Endothelial cell of umbilical vein (primary cell): ENCODE measurements around the gene JAKMIP1. TPM values are rescaled to one million over a fixed set of nuclear protein-coding genes. Genes with fewer than 3 reads are reported as not detected.

Experiments used
- BruUV-seq: library from RNA; stranded (reverse); fragments of 400-500 nt; replicated peaks from 2 replicates; lab custom pipeline; 2021; lab: Mats Ljungman, UMichigan
- CTCF ChIA-PET: fragments of 300-600, 350-600 bp; sonication (Branson Sonifier 250); formaldehyde crosslinking; loops from one replicate; lab custom pipeline; 2021; ENCODE audit warnings: antibody characterized with exemption, inconsistent platforms; lab: Charles Lee
- POLR2A ChIA-PET: fragments of 300-600, 350-600 bp; sonication (Branson Sonifier 250); formaldehyde crosslinking; loops from one replicate; lab custom pipeline; 2021; ENCODE audit warnings: antibody characterized with exemption, inconsistent platforms; lab: Charles Lee
- DNase-seq: peaks from one replicate; pipeline ENCODE4 v3.0.0-alpha.2; 2011; ENCODE audit warnings: low read depth, low spot score
- FAIRE-seq: peaks from 2 replicates; lab custom pipeline; 2011; peaks lifted over from hg19 to GRCh38; lab: Jason Lieb, UNC
- H2AFZ ChIP-seq: 2 replicates; pipeline ENCODE4 v1.6.0; 2012; ENCODE audit warnings: low read depth, low read length, control low read depth, inconsistent platforms
- H3K27ac ChIP-seq: 2 replicates; pipeline ENCODE4 v1.5.1; 2011; ENCODE audit warnings: low read depth, mild to moderate bottlenecking, control low read depth, low read length, moderate library complexity; ENCODE audit not compliant: insufficient read depth
- H3K27me3 ChIP-seq, 2 experiments: 2 replicates each; pipeline versions ENCODE4 v1.6.0 to v1.6.1; 2011; ENCODE audit warnings: low read length in 2 of 2, mixed read lengths in 1 of 2; ENCODE audit not compliant: control insufficient read depth in 2 of 2, insufficient read depth in 2 of 2
- H3K36me3 ChIP-seq, 2 experiments: 2 replicates in 1 of 2; 3 replicates in 1 of 2; pipeline ENCODE4 v1.5.1; 2011; ENCODE audit warnings: low read length in 2 of 2, mild to moderate bottlenecking in 1 of 2, moderate library complexity in 1 of 2; ENCODE audit not compliant: control insufficient read depth in 2 of 2, insufficient read depth in 2 of 2; ENCODE audit errors: extremely low read depth in 1 of 2
- H3K4me1 ChIP-seq: 3 replicates; pipeline ENCODE4 v1.5.1; 2011; ENCODE audit warnings: mild to moderate bottlenecking, low read length; ENCODE audit not compliant: control insufficient read depth, insufficient read depth; ENCODE audit errors: extremely low read depth
- H3K4me2 ChIP-seq: 2 replicates; pipeline ENCODE4 v1.6.1; 2011; ENCODE audit warnings: low read length, control low read depth, mixed read lengths; ENCODE audit not compliant: insufficient read depth
- H3K4me3 ChIP-seq, 3 experiments: fragments of 200-600 bp in 1 of 3; sonication (generic), shearing (Covaris generic) in 1 of 3; replicated peaks in 1 of 3; 2 replicates each; pipeline ENCODE4 v1.5.1; 2011 to 2016; ENCODE audit warnings: control low read depth in 3 of 3, low read length in 3 of 3, mild to moderate bottlenecking in 2 of 3, inconsistent platforms in 1 of 3, low read depth in 1 of 3, moderate library complexity in 1 of 3; ENCODE audit not compliant: insufficient read depth in 1 of 3
- H3K79me2 ChIP-seq: 2 replicates; pipeline ENCODE4 v1.6.0; 2012; ENCODE audit warnings: low read length, inconsistent platforms; ENCODE audit not compliant: control insufficient read depth, insufficient read depth
- H3K9ac ChIP-seq: replicated peaks from 2 replicates; pipeline ENCODE3; 2011; ENCODE audit warnings: low read length, control low read depth; ENCODE audit not compliant: insufficient read depth; ENCODE audit errors: extremely low read depth
- H3K9me1 ChIP-seq: replicated peaks from 3 replicates; pipeline ENCODE4 v1.6.0; 2011; ENCODE audit warnings: mild to moderate bottlenecking, low read length; ENCODE audit not compliant: control insufficient read depth, insufficient read depth; ENCODE audit errors: extremely low read depth
- H3K9me3 ChIP-seq: replicated peaks from 2 replicates; pipeline ENCODE4 v1.5.1; 2012; ENCODE audit warnings: low read length, inconsistent platforms; ENCODE audit not compliant: control insufficient read depth, insufficient read depth
- H4K20me1 ChIP-seq: replicated peaks from 2 replicates; pipeline ENCODE3; 2011; ENCODE audit warnings: mild to moderate bottlenecking, low read length; ENCODE audit not compliant: control insufficient read depth, insufficient read depth; ENCODE audit errors: extremely low read depth
- EZH2 ChIP-seq: IDR thresholded peaks from 2 replicates; pipeline ENCODE4 v1.6.1; 2012; ENCODE audit warnings: borderline replicate concordance, low read depth, mild to moderate bottlenecking, moderate library complexity, low read length, inconsistent platforms; ENCODE audit not compliant: severe bottlenecking
- FOS ChIP-seq: IDR thresholded peaks from 2 replicates; pipeline ENCODE4 v1.6.1; 2011; ENCODE audit warnings: mild to moderate bottlenecking, low read length, moderate library complexity, borderline replicate concordance; ENCODE audit not compliant: insufficient read depth
- GATA2 ChIP-seq: IDR thresholded peaks from 2 replicates; pipeline ENCODE4 v1.7.0; 2011; ENCODE audit warnings: low read depth, mild to moderate bottlenecking, moderate library complexity, mixed read lengths, low read length; ENCODE audit not compliant: insufficient read length, insufficient read depth
- JUN ChIP-seq: IDR thresholded peaks from 2 replicates; pipeline ENCODE4 v1.6.1; 2011; ENCODE audit warnings: borderline replicate concordance, low read depth; ENCODE audit not compliant: insufficient read length, insufficient read depth
- MYC ChIP-seq: IDR thresholded peaks from one replicate; pipeline ENCODE4 v1.6.1; 2011; ENCODE audit warnings: mild to moderate bottlenecking, low read depth, low read length
- POLR2A ChIP-seq: IDR thresholded peaks from 2 replicates; pipeline ENCODE4 v1.6.1; 2012; ENCODE audit warnings: low read depth, mild to moderate bottlenecking, control low read depth, low read length
- POLR2AphosphoS5 ChIP-seq: IDR thresholded peaks from 2 replicates; pipeline ENCODE4 v1.6.1; 2012; ENCODE audit warnings: low read depth, mild to moderate bottlenecking, control low read depth, low read length, moderate library complexity; ENCODE audit not compliant: insufficient read depth
- dilution Hi-C: fragments of 300-500 bp; cut with MboI; formaldehyde crosslinking; loops from one replicate; pipeline ENCODE4 v1.15.0; 2019; ENCODE audit warnings: low sequenced_read_pairs; ENCODE audit not compliant: extremely low pct_ligation_motif_present
- intact Hi-C: fragments of 100-400 bp; cut with micrococcal nuclease; formaldehyde crosslinking; loops from one replicate; pipeline ENCODE4 v1.10.0; 2022
- polyA plus RNA-seq, 4 experiments: library from polyadenylated mRNA; depleted of rRNA in 3 of 4; stranded (reverse) in 3 of 4; unstranded in 1 of 4; fragments of >200 nt; gene quantifications; 2 replicates each; pipeline versions ENCODE4 v1.2.1 to v1.2.3, GENCODE V29; 2011 to 2012; ENCODE audit warnings: missing spikeins in 1 of 4
- total RNA-seq: library from RNA; stranded (reverse); gene quantifications from 2 replicates; pipeline ENCODE4 v1.2.3, GENCODE V29; 2021
- TF ChIP-seq, protein P1 (sequence below), 2 donors: IDR thresholded peaks; 1 replicate in 1 of 2; 2 replicates in 1 of 2; pipeline ENCODE4 v1.5.1; 2011; ENCODE audit warnings: low read length in 2 of 2, mild to moderate bottlenecking in 2 of 2, moderate library complexity in 2 of 2, control low read depth in 1 of 2, inconsistent platforms in 1 of 2, low read depth in 1 of 2; ENCODE audit not compliant: insufficient read depth in 1 of 2; ENCODE audit errors: extremely low read depth in 1 of 2
- TF ChIP-seq, protein P2 (sequence below): IDR thresholded peaks from 2 replicates; pipeline ENCODE4 v1.6.1; 2011; ENCODE audit not compliant: insufficient read depth, insufficient read length

The JAKMIP1 gene
- total and polyA plus RNA-seq, 2 donors (not counting 3 experiments of a cell fraction or from before 2014, with no cell fraction given) = not detected

DNA sequence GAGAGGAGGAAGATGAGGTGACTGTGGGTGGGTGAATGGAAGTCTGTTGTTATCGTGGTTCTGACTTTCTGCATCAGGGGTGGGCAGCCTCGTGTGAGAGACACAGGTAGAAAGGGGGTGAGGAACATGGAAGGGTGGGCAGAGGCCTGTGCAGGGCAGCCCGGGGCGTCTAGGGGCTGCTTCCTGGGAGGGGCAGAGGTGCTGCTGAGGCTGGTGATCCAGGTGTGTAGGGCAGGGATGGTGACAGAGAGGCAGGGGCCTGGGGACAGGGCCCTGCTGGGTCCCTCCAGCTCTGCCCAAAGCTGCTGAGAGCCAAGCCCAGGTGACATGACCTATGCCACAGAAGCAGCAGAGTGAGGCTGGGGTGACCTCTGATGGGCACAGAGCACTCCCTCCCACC lies 92.5 kb downstream of the JAKMIP1 start:
- POLR2A ChIA-PET = no interaction called here
- Histone ChIP-seq H3K9me3 (no peaks in the 10 kb centered on the region), H3K9ac (no peak overlapping the region), H3K79me2 (no peaks in the 10 kb centered on the region), H3K4me2 (no peak overlapping the region), H3K4me3 (no peak overlapping the region), H3K27ac (no peak overlapping the region), H2AFZ (no peak overlapping the region), H4K20me1 (no peaks in the 10 kb centered on the region), H3K36me3 (no peaks in the 10 kb centered on the region), H3K4me1 (no peaks in the 10 kb centered on the region), H3K9me1 (no peaks in the 10 kb centered on the region), H3K27me3 (no peaks in the 10 kb centered on the region)
- CTCF ChIA-PET = no interaction called here
- dilution Hi-C loops (no loop called here), intact Hi-C loops (no loop called here)
- FAIRE-seq = no peak
- BruUV-seq = no TSS peak
- no peak for TF ChIP-seq FOS
- no peak for TF ChIP-seq EZH2
- TF ChIP-seq, protein P1, sequence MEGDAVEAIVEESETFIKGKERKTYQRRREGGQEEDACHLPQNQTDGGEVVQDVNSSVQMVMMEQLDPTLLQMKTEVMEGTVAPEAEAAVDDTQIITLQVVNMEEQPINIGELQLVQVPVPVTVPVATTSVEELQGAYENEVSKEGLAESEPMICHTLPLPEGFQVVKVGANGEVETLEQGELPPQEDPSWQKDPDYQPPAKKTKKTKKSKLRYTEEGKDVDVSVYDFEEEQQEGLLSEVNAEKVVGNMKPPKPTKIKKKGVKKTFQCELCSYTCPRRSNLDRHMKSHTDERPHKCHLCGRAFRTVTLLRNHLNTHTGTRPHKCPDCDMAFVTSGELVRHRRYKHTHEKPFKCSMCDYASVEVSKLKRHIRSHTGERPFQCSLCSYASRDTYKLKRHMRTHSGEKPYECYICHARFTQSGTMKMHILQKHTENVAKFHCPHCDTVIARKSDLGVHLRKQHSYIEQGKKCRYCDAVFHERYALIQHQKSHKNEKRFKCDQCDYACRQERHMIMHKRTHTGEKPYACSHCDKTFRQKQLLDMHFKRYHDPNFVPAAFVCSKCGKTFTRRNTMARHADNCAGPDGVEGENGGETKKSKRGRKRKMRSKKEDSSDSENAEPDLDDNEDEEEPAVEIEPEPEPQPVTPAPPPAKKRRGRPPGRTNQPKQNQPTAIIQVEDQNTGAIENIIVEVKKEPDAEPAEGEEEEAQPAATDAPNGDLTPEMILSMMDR (IDR thresholded peaks at IDR 0.05; ENCODE audit: extremely low read depth in 1 of 2, insufficient read depth in 1 of 2, low read depth in 1 of 2, low read length in 2 of 2) = no peak
- TF ChIP-seq POLR2A = no peak
- TF ChIP-seq, protein P2, sequence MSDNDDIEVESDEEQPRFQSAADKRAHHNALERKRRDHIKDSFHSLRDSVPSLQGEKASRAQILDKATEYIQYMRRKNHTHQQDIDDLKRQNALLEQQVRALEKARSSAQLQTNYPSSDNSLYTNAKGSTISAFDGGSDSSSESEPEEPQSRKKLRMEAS = no peak
- TF ChIP-seq GATA2 = no peak
- no peak for TF ChIP-seq JUN
- no peak for TF ChIP-seq MYC
- TF ChIP-seq POLR2AphosphoS5 = no peak
- no peak for DNase-seq
